ENCODE measurements around the gene BPNT1.
"Not testable (repeated sequence)": the region's sequence is repeated elsewhere in the genome, so short reads cannot be mapped to it uniquely, and the experiment has no call there.

BPNT1 gene

GRCh38 chr1:220043646-220044045, 45.9 kb downstream of the BPNT1 start:
- DNase-seq (ENCODE audit: low read depth, low spot score): no peak
- no peak overlapping the region for H3K4me3 ChIP-seq (ENCODE audit: low read length)
- no peak overlapping the region for H3K27ac ChIP-seq (ENCODE audit: low read length)
- H3K27me3 ChIP-seq (ENCODE audit: control insufficient read depth, insufficient read depth, low read length): no peaks in the 10 kb centered on the region
- H3K4me1 ChIP-seq (ENCODE audit: control insufficient read depth, insufficient read depth, low read length): no peaks in the 10 kb centered on the region
- no peaks in the 10 kb centered on the region for H3K9me3 ChIP-seq (ENCODE audit: control insufficient read depth, insufficient read depth, low read length)
- peaks cover 4% of the 10 kb centered on the region; the same call in 1 of the 2 replicates for H3K36me3 ChIP-seq (ENCODE audit: control insufficient read depth, insufficient read depth, low read length)
- no CpG with 5 or more reads among the region's 2 CpGs for WGBS (ENCODE audit: insufficient coverage, insufficient read length)

GRCh38 chr1:220040028-220040596, 49.5 kb downstream of the BPNT1 start:
- no peaks in the 10 kb centered on the region for H3K9me3 ChIP-seq (ENCODE audit: control insufficient read depth, insufficient read depth, low read length)
- no peaks in the 10 kb centered on the region for H3K27me3 ChIP-seq (ENCODE audit: control insufficient read depth, insufficient read depth, low read length)
- no peak for DNase-seq (ENCODE audit: low read depth, low spot score)
- no peaks in the 10 kb centered on the region for H3K4me1 ChIP-seq (ENCODE audit: control insufficient read depth, insufficient read depth, low read length)
- no peak overlapping the region for H3K4me3 ChIP-seq (ENCODE audit: low read length)
- no peak overlapping the region for H3K27ac ChIP-seq (ENCODE audit: low read length)
- no CpG with 5 or more reads among the region's 5 CpGs for WGBS (ENCODE audit: insufficient coverage, insufficient read length)
- H3K36me3 ChIP-seq (ENCODE audit: control insufficient read depth, insufficient read depth, low read length): peaks cover 6% of the 10 kb centered on the region; the same call in 1 of the 2 replicates

- Histone ChIP-seq H3K4me1 (ENCODE audit: control insufficient read depth, insufficient read depth, low read length) (no peaks in the 10 kb centered on the region), H3K27ac (ENCODE audit: low read length) (no peak overlapping the region), H3K9me3 (ENCODE audit: control insufficient read depth, insufficient read depth, low read length) (no peaks in the 10 kb centered on the region), H3K36me3 (ENCODE audit: control insufficient read depth, insufficient read depth, low read length) (peaks cover 6% of the 10 kb centered on the region; the same call in 1 of the 2 replicates), H3K4me3 (ENCODE audit: low read length) (no peak overlapping the region), H3K27me3 (ENCODE audit: control insufficient read depth, insufficient read depth, low read length) (no peaks in the 10 kb centered on the region)
- DNase-seq (ENCODE audit: low read depth, low spot score): no peak
- no CpG with 5 or more reads among the region's 4 CpGs for WGBS (ENCODE audit: insufficient coverage, insufficient read length)
Measured at GRCh38 chr1:220038640-220039039, 50.9 kb downstream of the BPNT1 start.

GRCh38 chr1:220037810-220038209, 51.8 kb downstream of the BPNT1 start:
- H3K27me3 ChIP-seq (ENCODE audit: control insufficient read depth, insufficient read depth, low read length); H3K4me1 ChIP-seq (ENCODE audit: control insufficient read depth, insufficient read depth, low read length); H3K36me3 ChIP-seq (ENCODE audit: control insufficient read depth, insufficient read depth, low read length); H3K9me3 ChIP-seq (ENCODE audit: control insufficient read depth, insufficient read depth, low read length); DNase-seq (ENCODE audit: low read depth, low spot score); H3K27ac ChIP-seq (ENCODE audit: low read length); H3K4me3 ChIP-seq (ENCODE audit: low read length): not testable (repeated sequence)
- WGBS (ENCODE audit: insufficient coverage, insufficient read length): no CpG with 5 or more reads among the region's 3 CpGs

GRCh38 chr1:220032911-220033310, 56.7 kb downstream of the BPNT1 start:
- Histone ChIP-seq H3K27ac (ENCODE audit: low read length) (no peak overlapping the region), H3K4me3 (ENCODE audit: low read length) (no peak overlapping the region), H3K4me1 (ENCODE audit: control insufficient read depth, insufficient read depth, low read length) (no peaks in the 10 kb centered on the region), H3K27me3 (ENCODE audit: control insufficient read depth, insufficient read depth, low read length) (no peaks in the 10 kb centered on the region), H3K9me3 (ENCODE audit: control insufficient read depth, insufficient read depth, low read length) (no peaks in the 10 kb centered on the region), H3K36me3 (ENCODE audit: control insufficient read depth, insufficient read depth, low read length) (no peaks in the 10 kb centered on the region; the same call in 1 of the 2 replicates)
- no CpG with 5 or more reads among the region's 3 CpGs for WGBS (ENCODE audit: insufficient coverage, insufficient read length)
- no peak for DNase-seq (ENCODE audit: low read depth, low spot score)

- H3K27ac ChIP-seq (ENCODE audit: low read length): no peak overlapping the region
- no peaks in the 10 kb centered on the region for H3K9me3 ChIP-seq (ENCODE audit: control insufficient read depth, insufficient read depth, low read length)
- no peak overlapping the region for H3K4me3 ChIP-seq (ENCODE audit: low read length)
- no peaks in the 10 kb centered on the region for H3K4me1 ChIP-seq (ENCODE audit: control insufficient read depth, insufficient read depth, low read length)
- H3K36me3 ChIP-seq (ENCODE audit: control insufficient read depth, insufficient read depth, low read length): no peaks in the 10 kb centered on the region; the same call in 1 of the 2 replicates
- no peak for DNase-seq (ENCODE audit: low read depth, low spot score)
- H3K27me3 ChIP-seq (ENCODE audit: control insufficient read depth, insufficient read depth, low read length): no peaks in the 10 kb centered on the region
- no CpG with 5 or more reads among the region's 2 CpGs for WGBS (ENCODE audit: insufficient coverage, insufficient read length)
Measured at GRCh38 chr1:220031287-220031686, 58.3 kb downstream of the BPNT1 start.

- Histone ChIP-seq H3K4me1 (ENCODE audit: control insufficient read depth, insufficient read depth, low read length) (no peaks in the 10 kb centered on the region), H3K9me3 (ENCODE audit: control insufficient read depth, insufficient read depth, low read length) (no peaks in the 10 kb centered on the region), H3K4me3 (ENCODE audit: low read length) (no peak overlapping the region), H3K36me3 (ENCODE audit: control insufficient read depth, insufficient read depth, low read length) (no peaks in the 10 kb centered on the region; the same call in 1 of the 2 replicates), H3K27ac (ENCODE audit: low read length) (no peak overlapping the region), H3K27me3 (ENCODE audit: control insufficient read depth, insufficient read depth, low read length) (no peaks in the 10 kb centered on the region)
- WGBS (ENCODE audit: insufficient coverage, insufficient read length): no CpG with 5 or more reads among the region's 4 CpGs
- DNase-seq (ENCODE audit: low read depth, low spot score): no peak
Measured at GRCh38 chr1:220028346-220028895, 61.2 kb downstream of the BPNT1 start.

GRCh38 chr1:220019071-220019470, 70.5 kb downstream of the BPNT1 start:
- Histone ChIP-seq H3K4me1 (ENCODE audit: control insufficient read depth, insufficient read depth, low read length) (no peaks in the 10 kb centered on the region), H3K4me3 (ENCODE audit: low read length) (no peak overlapping the region), H3K27ac (ENCODE audit: low read length) (no peak overlapping the region), H3K9me3 (ENCODE audit: control insufficient read depth, insufficient read depth, low read length) (no peaks in the 10 kb centered on the region), H3K36me3 (ENCODE audit: control insufficient read depth, insufficient read depth, low read length) (peaks cover 9% of the 10 kb centered on the region; the same call in 1 of the 2 replicates), H3K27me3 (ENCODE audit: control insufficient read depth, insufficient read depth, low read length) (no peaks in the 10 kb centered on the region)
- DNase-seq (ENCODE audit: low read depth, low spot score): no peak

GRCh38 chr1:220013497-220013896, 76.1 kb downstream of the BPNT1 start:
- Histone ChIP-seq H3K4me1 (ENCODE audit: control insufficient read depth, insufficient read depth, low read length) (no peaks in the 10 kb centered on the region), H3K4me3 (ENCODE audit: low read length) (no peak overlapping the region), H3K9me3 (ENCODE audit: control insufficient read depth, insufficient read depth, low read length) (no peaks in the 10 kb centered on the region), H3K27ac (ENCODE audit: low read length) (no peak overlapping the region), H3K36me3 (ENCODE audit: control insufficient read depth, insufficient read depth, low read length) (no peaks in the 10 kb centered on the region; the same call in 1 of the 2 replicates), H3K27me3 (ENCODE audit: control insufficient read depth, insufficient read depth, low read length) (no peaks in the 10 kb centered on the region)
- DNase-seq (ENCODE audit: low read depth, low spot score): no peak
- WGBS (ENCODE audit: insufficient coverage, insufficient read length): no CpG with 5 or more reads among the region's 3 CpGs

- Histone ChIP-seq H3K27me3 (ENCODE audit: control insufficient read depth, insufficient read depth, low read length) (no peaks in the 10 kb centered on the region), H3K36me3 (ENCODE audit: control insufficient read depth, insufficient read depth, low read length) (no peaks in the 10 kb centered on the region; the same call in 1 of the 2 replicates), H3K9me3 (ENCODE audit: control insufficient read depth, insufficient read depth, low read length) (no peaks in the 10 kb centered on the region), H3K4me1 (ENCODE audit: control insufficient read depth, insufficient read depth, low read length) (no peaks in the 10 kb centered on the region), H3K4me3 (ENCODE audit: low read length) (no peak overlapping the region), H3K27ac (ENCODE audit: low read length) (no peak overlapping the region)
- no peak for DNase-seq (ENCODE audit: low read depth, low spot score)
- no CpG with 5 or more reads among the region's 3 CpGs for WGBS (ENCODE audit: insufficient coverage, insufficient read length)
Measured at GRCh38 chr1:220012259-220012658, 77.3 kb downstream of the BPNT1 start.

- no peaks in the 10 kb centered on the region for H3K9me3 ChIP-seq (ENCODE audit: control insufficient read depth, insufficient read depth, low read length)
- no peak for DNase-seq (ENCODE audit: low read depth, low spot score)
- no peak overlapping the region for H3K4me3 ChIP-seq (ENCODE audit: low read length)
- H3K36me3 ChIP-seq (ENCODE audit: control insufficient read depth, insufficient read depth, low read length): no peaks in the 10 kb centered on the region; the same call in 1 of the 2 replicates
- no peak overlapping the region for H3K27ac ChIP-seq (ENCODE audit: low read length)
- H3K27me3 ChIP-seq (ENCODE audit: control insufficient read depth, insufficient read depth, low read length): no peaks in the 10 kb centered on the region
- H3K4me1 ChIP-seq (ENCODE audit: control insufficient read depth, insufficient read depth, low read length): no peaks in the 10 kb centered on the region
Measured at GRCh38 chr1:220011620-220012019, 78.0 kb downstream of the BPNT1 start.
